HUES48 (cell line): ENCODE data around the gene CRADD.
"Not testable (repeated sequence)": the region's sequence is repeated elsewhere in the genome, so short reads cannot be mapped to it uniquely, and the experiment has no call there.

Source experiments
- H3K27ac ChIP-seq: one replicate; pipeline ENCODE4 v1.7.0; 2013; ENCODE audit warnings: low read depth, low read length, inconsistent platforms
- H3K27me3 ChIP-seq: 2 replicates; pipeline ENCODE4 v1.6.1; 2013; ENCODE audit warnings: mild to moderate bottlenecking, low read length; ENCODE audit not compliant: control insufficient read depth, insufficient read depth
- H3K36me3 ChIP-seq: 2 replicates; pipeline ENCODE4 v1.6.1; 2013; ENCODE audit warnings: low read length; ENCODE audit not compliant: control insufficient read depth, insufficient read depth
- H3K4me1 ChIP-seq: 2 replicates; pipeline ENCODE4 v1.6.1; 2013; ENCODE audit warnings: mild to moderate bottlenecking, low read length; ENCODE audit not compliant: control insufficient read depth, insufficient read depth
- H3K4me3 ChIP-seq: 2 replicates; pipeline ENCODE4 v1.5.1; 2013; ENCODE audit warnings: mild to moderate bottlenecking, low read depth, low read length
- H3K9ac ChIP-seq: 2 replicates; pipeline ENCODE4 v1.6.1; 2013; ENCODE audit warnings: mild to moderate bottlenecking, low read depth, low read length, moderate library complexity
- H3K9me3 ChIP-seq: 2 replicates; pipeline ENCODE4 v1.6.1; 2013; ENCODE audit warnings: low read length; ENCODE audit not compliant: control insufficient read depth, insufficient read depth

The CRADD gene

GRCh38 chr12:93857991-93858447 lies 180.8 kb downstream of the CRADD start:
- Histone ChIP-seq H3K4me3 (no peak overlapping the region), H3K27me3 (no peaks in the 10 kb centered on the region), H3K36me3 (no peaks in the 10 kb centered on the region), H3K9ac (no peak overlapping the region), H3K4me1 (0 out of 2 replicates have a peak, but pooled peaks cover 8% of the 10 kb centered on the region), H3K27ac (no peak overlapping the region), H3K9me3 (no peaks in the 10 kb centered on the region)

- no peaks in the 10 kb centered on the region for H3K36me3 ChIP-seq
- H3K27me3 ChIP-seq: no peaks in the 10 kb centered on the region
- H3K9me3 ChIP-seq: peaks cover 6% of the 10 kb centered on the region
- no peak overlapping the region for H3K27ac ChIP-seq
- no peak overlapping the region for H3K4me3 ChIP-seq
- H3K4me1 ChIP-seq: no peaks in the 10 kb centered on the region
- H3K9ac ChIP-seq: no peak overlapping the region
Measured at GRCh38 chr12:93860668-93861373, 183.6 kb downstream of the CRADD start.

- no peak overlapping the region for H3K9ac ChIP-seq
- peaks cover 8% of the 10 kb centered on the region for H3K9me3 ChIP-seq
- H3K36me3 ChIP-seq: no peaks in the 10 kb centered on the region
- H3K27ac ChIP-seq: no peak overlapping the region
- no peaks in the 10 kb centered on the region for H3K4me1 ChIP-seq
- H3K27me3 ChIP-seq: no peaks in the 10 kb centered on the region
- H3K4me3 ChIP-seq: no peak overlapping the region
Measured at GRCh38 chr12:93862424-93862823, 185.2 kb downstream of the CRADD start.

GRCh38 chr12:93865751-93866150 lies 188.6 kb downstream of the CRADD start:
- Histone ChIP-seq H3K9ac (no peak overlapping the region), H3K4me1 (no peaks in the 10 kb centered on the region), H3K36me3 (no peaks in the 10 kb centered on the region), H3K9me3 (peaks cover 8% of the 10 kb centered on the region), H3K4me3 (no peak overlapping the region), H3K27ac (no peak overlapping the region), H3K27me3 (no peaks in the 10 kb centered on the region)

- peaks cover 23% of the 10 kb centered on the region for H3K9me3 ChIP-seq
- no peaks in the 10 kb centered on the region for H3K27me3 ChIP-seq
- H3K36me3 ChIP-seq: no peaks in the 10 kb centered on the region
- no peak overlapping the region for H3K4me3 ChIP-seq
- no peaks in the 10 kb centered on the region for H3K4me1 ChIP-seq
- H3K9ac ChIP-seq: no peak overlapping the region
- no peak overlapping the region for H3K27ac ChIP-seq
Measured at GRCh38 chr12:93868771-93869170, 191.6 kb downstream of the CRADD start.

GRCh38 chr12:93870020-93870795 lies 193.0 kb downstream of the CRADD start:
- no peaks in the 10 kb centered on the region for H3K27me3 ChIP-seq
- no peak overlapping the region for H3K9ac ChIP-seq
- H3K36me3 ChIP-seq: no peaks in the 10 kb centered on the region
- H3K27ac ChIP-seq: no peak overlapping the region
- H3K4me3 ChIP-seq: no peak overlapping the region
- peaks cover 23% of the 10 kb centered on the region for H3K9me3 ChIP-seq
- H3K4me1 ChIP-seq: no peaks in the 10 kb centered on the region

- H3K27me3 ChIP-seq, H3K9ac ChIP-seq, H3K4me1 ChIP-seq, H3K36me3 ChIP-seq, H3K4me3 ChIP-seq, H3K27ac ChIP-seq: not testable (repeated sequence)
- H3K9me3 ChIP-seq: peaks cover 15% of the 10 kb centered on the region
Measured at GRCh38 chr12:93871566-93871965, 194.4 kb downstream of the CRADD start.

GRCh38 chr12:93873561-93873960 lies 196.4 kb downstream of the CRADD start:
- no peaks in the 10 kb centered on the region for H3K27me3 ChIP-seq
- H3K9ac ChIP-seq: no peak overlapping the region
- H3K4me1 ChIP-seq: no peaks in the 10 kb centered on the region
- no peaks in the 10 kb centered on the region for H3K36me3 ChIP-seq
- H3K27ac ChIP-seq: no peak overlapping the region
- peaks cover 15% of the 10 kb centered on the region for H3K9me3 ChIP-seq
- no peak overlapping the region for H3K4me3 ChIP-seq

- Histone ChIP-seq H3K4me3 (no peak overlapping the region), H3K27ac (no peak overlapping the region), H3K36me3 (no peaks in the 10 kb centered on the region), H3K9me3 (peaks cover 15% of the 10 kb centered on the region), H3K27me3 (no peaks in the 10 kb centered on the region), H3K9ac (no peak overlapping the region), H3K4me1 (no peaks in the 10 kb centered on the region)
Measured at GRCh38 chr12:93875157-93875556, 198.0 kb downstream of the CRADD start.

GRCh38 chr12:93876360-93876759 lies 199.2 kb downstream of the CRADD start:
- Histone ChIP-seq H3K4me1 (no peaks in the 10 kb centered on the region), H3K9ac (no peak overlapping the region), H3K36me3 (no peaks in the 10 kb centered on the region), H3K27ac (no peak overlapping the region), H3K27me3 (no peaks in the 10 kb centered on the region), H3K4me3 (no peak overlapping the region), H3K9me3 (peaks cover 15% of the 10 kb centered on the region)

GRCh38 chr12:93877446-93877845 lies 200.3 kb downstream of the CRADD start:
- H3K9me3 ChIP-seq: peaks cover 8% of the 10 kb centered on the region; the same call in 1 of the 2 replicates
- H3K27ac ChIP-seq: no peak overlapping the region
- no peaks in the 10 kb centered on the region for H3K4me1 ChIP-seq
- H3K36me3 ChIP-seq: no peaks in the 10 kb centered on the region
- no peak overlapping the region for H3K4me3 ChIP-seq
- H3K9ac ChIP-seq: no peak overlapping the region
- no peaks in the 10 kb centered on the region for H3K27me3 ChIP-seq
